ENCODE measurements around the gene TFRC.
"Not testable (repeated sequence)": the region's sequence is repeated elsewhere in the genome, so short reads cannot be mapped to it uniquely, and the experiment has no call there.

The TFRC gene

GRCh38 chr3:196003611-196004010 is 78.3 kb downstream of the TFRC start:
- H3K4me3 ChIP-seq (ENCODE audit: low read depth, low read length) = no peak overlapping the region
- no peak for TF ChIP-seq CTCF (IDR thresholded peaks at IDR 0.05; ENCODE audit: low read depth, low read length, missing control alignments)
- in situ Hi-C loops (cut with HindIII; ENCODE audit: low sequenced_read_pairs) = no loop called here
- no peak for DNase-seq (ENCODE audit: low read depth)

GRCh38 chr3:196002721-196003120 is 79.2 kb downstream of the TFRC start:
- H3K4me3 ChIP-seq (ENCODE audit: low read depth, low read length); DNase-seq (ENCODE audit: low read depth); in situ Hi-C loops (cut with HindIII; ENCODE audit: low sequenced_read_pairs): not testable (repeated sequence)

- H3K4me3 ChIP-seq (ENCODE audit: low read depth, low read length); in situ Hi-C loops (cut with HindIII; ENCODE audit: low sequenced_read_pairs); DNase-seq (ENCODE audit: low read depth): not testable (repeated sequence)
Observed at GRCh38 chr3:196001240-196001639, 80.7 kb downstream of the TFRC start.

GRCh38 chr3:196000360-196000950 is 81.4 kb downstream of the TFRC start:
- in situ Hi-C loops (cut with HindIII; ENCODE audit: low sequenced_read_pairs); H3K4me3 ChIP-seq (ENCODE audit: low read depth, low read length); DNase-seq (ENCODE audit: low read depth): not testable (repeated sequence)

GRCh38 chr3:195999896-196000295 is 82.0 kb downstream of the TFRC start:
- in situ Hi-C loops (cut with HindIII; ENCODE audit: low sequenced_read_pairs) = no loop called here
- H3K4me3 ChIP-seq (ENCODE audit: low read depth, low read length) = no peak overlapping the region
- TF ChIP-seq CTCF (IDR thresholded peaks at IDR 0.05; ENCODE audit: low read depth, low read length, missing control alignments) = no peak
- DNase-seq (ENCODE audit: low read depth) = no peak

Measured in astrocyte of the cerebellum (primary cell).